Osteocyte (in vitro differentiated cells): ENCODE results near the gene PLBD1. TPM values are rescaled to one million over a fixed set of nuclear protein-coding genes. Genes with fewer than 3 reads are reported as not detected.

Source experiments
- DNase-seq: peaks from one replicate; pipeline ENCODE4 v3.0.0; 2021; ENCODE audit warnings: mixed read lengths; ENCODE audit not compliant: unreplicated experiment; ENCODE audit errors: extremely low spot score
- H3K27ac Mint-ChIP-seq: one replicate; pipeline ENCODE4 v1.8.0; 2021; ENCODE audit warnings: mild to moderate bottlenecking, mixed read lengths; ENCODE audit not compliant: unreplicated experiment
- H3K27me3 Mint-ChIP-seq: one replicate; pipeline ENCODE4 v1.8.0; 2021; ENCODE audit warnings: mixed read lengths; ENCODE audit not compliant: unreplicated experiment
- H3K36me3 Mint-ChIP-seq: one replicate; pipeline ENCODE4 v1.8.0; 2021; ENCODE audit warnings: mixed read lengths; ENCODE audit not compliant: unreplicated experiment
- H3K4me1 Mint-ChIP-seq: one replicate; pipeline ENCODE4 v1.8.0; 2021; ENCODE audit warnings: mixed read lengths; ENCODE audit not compliant: unreplicated experiment
- H3K4me3 Mint-ChIP-seq: one replicate; pipeline ENCODE4 v1.8.0; 2021; ENCODE audit warnings: mild to moderate bottlenecking, moderate library complexity, mixed read lengths; ENCODE audit not compliant: unreplicated experiment
- H3K9me3 Mint-ChIP-seq: one replicate; pipeline ENCODE4 v1.8.0; 2021; ENCODE audit warnings: mixed read lengths; ENCODE audit not compliant: unreplicated experiment
- CTCF ChIP-seq: fragments of 200-600 bp; sonication (generic); IDR thresholded peaks from 2 replicates; pipeline ENCODE4 v1.5.0; 2021; ENCODE audit warnings: antibody characterized with exemption, mild to moderate bottlenecking, moderate library complexity
- total RNA-seq: library from RNA; stranded (reverse); gene quantifications from 2 replicates; pipeline ENCODE4 v1.2.1, GENCODE V29; 2021

The PLBD1 gene
- total RNA-seq, 1 donor from 2014 or later, result 0.89 TPM

DNA sequence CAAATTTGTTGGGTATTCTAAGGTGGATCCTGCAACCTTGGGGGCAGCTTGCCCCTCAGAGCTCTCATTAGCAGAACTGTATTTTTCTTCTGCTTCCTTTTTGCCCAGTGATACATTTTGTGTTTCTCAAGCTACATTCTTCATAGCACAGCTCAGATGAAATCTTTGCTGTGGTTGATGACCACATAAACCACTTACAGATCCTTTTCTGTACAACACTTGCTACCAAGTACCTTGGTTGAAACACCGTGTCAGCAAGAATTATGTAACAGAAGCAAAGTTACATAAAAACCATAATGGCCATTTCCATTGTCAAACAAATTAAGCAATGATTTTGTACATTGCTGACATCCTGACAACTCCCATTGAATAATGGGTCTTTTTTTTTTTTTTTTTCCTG is 9.7 kb upstream of the PLBD1 start:
- Mint-ChIP-seq H3K27ac (no peak overlapping the region), H3K27me3 (peaks cover 5% of the 10 kb centered on the region), H3K9me3 (no peaks in the 10 kb centered on the region), H3K36me3 (no peaks in the 10 kb centered on the region), H3K4me1 (no peaks in the 10 kb centered on the region), H3K4me3 (no peak overlapping the region)
- TF ChIP-seq CTCF, result no peak
- no peak for DNase-seq

DNA sequence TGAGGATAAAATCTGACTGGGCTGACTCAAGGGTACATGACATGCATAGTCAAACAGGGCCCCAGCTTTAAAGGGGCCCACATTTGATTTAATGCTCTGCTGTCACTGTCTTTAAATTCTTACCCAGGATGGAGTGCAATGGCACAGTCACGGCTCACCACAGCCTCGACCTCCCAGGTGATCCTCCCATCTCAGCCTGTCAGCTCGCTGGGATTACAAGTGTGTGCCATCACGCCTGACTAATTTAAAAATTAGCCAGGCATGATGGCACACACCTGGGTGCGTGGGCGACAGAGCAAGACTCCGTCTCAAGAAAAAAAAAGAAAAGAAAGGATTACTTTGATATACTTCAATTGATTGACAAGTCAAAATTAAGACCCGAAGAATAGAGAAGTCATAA is 9.2 kb upstream of the PLBD1 start:
- no peak overlapping the region for H3K27ac Mint-ChIP-seq
- H3K9me3 Mint-ChIP-seq, result no peaks in the 10 kb centered on the region

DNA sequence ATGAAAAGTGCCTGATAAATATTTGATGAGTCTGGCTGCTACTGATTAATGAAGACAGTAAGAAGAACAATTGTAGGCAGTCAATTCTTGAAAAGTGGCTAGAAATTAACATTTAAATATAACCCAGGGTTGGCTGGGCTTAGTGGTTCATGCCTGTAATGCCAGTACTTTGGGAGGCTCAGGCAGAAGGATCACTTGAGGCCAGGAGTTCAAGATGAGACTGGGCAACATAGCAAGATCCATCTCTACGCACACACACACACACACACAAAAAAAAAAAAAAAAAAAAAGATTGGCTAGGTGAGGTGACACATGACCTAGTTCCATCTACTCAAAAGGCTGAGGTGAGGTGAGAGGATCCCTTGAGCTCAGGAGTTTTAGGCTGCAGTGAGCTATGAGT is 7.9 kb upstream of the PLBD1 start:
- H3K27me3 Mint-ChIP-seq, result peaks cover 9% of the 10 kb centered on the region
- no peak for TF ChIP-seq CTCF
- H3K36me3 Mint-ChIP-seq, result no peaks in the 10 kb centered on the region
- DNase-seq, result no peak
- no peaks in the 10 kb centered on the region for H3K4me1 Mint-ChIP-seq
- no peak overlapping the region for H3K4me3 Mint-ChIP-seq
- H3K27ac Mint-ChIP-seq, result no peak overlapping the region
- no peaks in the 10 kb centered on the region for H3K9me3 Mint-ChIP-seq

More for the DNA sequence above, 9.2 kb upstream of the PLBD1 start:
- H3K4me3 Mint-ChIP-seq, result no peak overlapping the region
- no peak for DNase-seq
- H3K27me3 Mint-ChIP-seq, result peaks cover 5% of the 10 kb centered on the region
- no peaks in the 10 kb centered on the region for H3K4me1 Mint-ChIP-seq
- no peak for TF ChIP-seq CTCF
- no peaks in the 10 kb centered on the region for H3K36me3 Mint-ChIP-seq

DNA sequence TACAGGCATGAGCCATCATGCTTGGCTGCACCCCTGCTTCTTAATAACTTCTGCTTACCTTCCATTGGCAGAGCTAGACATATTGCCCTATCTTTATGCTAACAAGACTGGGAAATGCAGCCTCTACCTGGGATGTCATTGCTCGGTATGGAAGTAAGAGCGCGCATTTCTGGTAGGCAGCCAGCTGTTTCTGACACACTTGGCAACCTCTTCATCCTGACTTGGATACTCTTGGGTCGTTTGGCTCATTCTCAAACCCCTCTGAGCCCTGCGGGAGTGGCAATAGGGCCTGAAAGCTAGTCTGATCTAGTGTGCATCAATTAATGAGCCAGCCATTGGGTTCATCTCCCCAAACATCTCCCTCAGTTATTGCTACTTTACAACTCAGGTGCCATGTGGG is 5.4 kb upstream of the PLBD1 start:
- Mint-ChIP-seq H3K4me3 (no peak overlapping the region), H3K27me3 (peaks cover 21% of the 10 kb centered on the region), H3K27ac (no peak overlapping the region), H3K4me1 (no peaks in the 10 kb centered on the region), H3K36me3 (no peaks in the 10 kb centered on the region), H3K9me3 (no peaks in the 10 kb centered on the region)
- TF ChIP-seq CTCF, result no peak
- DNase-seq, result no peak

- no peak for TF ChIP-seq CTCF
- H3K9me3 Mint-ChIP-seq, result no peaks in the 10 kb centered on the region
- no peak for DNase-seq
- H3K27me3 Mint-ChIP-seq, result peaks cover 21% of the 10 kb centered on the region
- no peak overlapping the region for H3K27ac Mint-ChIP-seq
- H3K4me1 Mint-ChIP-seq, result no peaks in the 10 kb centered on the region
- H3K36me3 Mint-ChIP-seq, result no peaks in the 10 kb centered on the region
- no peak overlapping the region for H3K4me3 Mint-ChIP-seq
These were observed 4.7 kb upstream of the PLBD1 start for GRCh38 chr12:14572401-14572800.
